ENCODE measurements around the gene PRSS33. TPM values are rescaled to one million over a fixed set of nuclear protein-coding genes. Genes with fewer than 3 reads are reported as not detected.

PRSS33 gene
- total and polyA plus RNA-seq, 9 donors = 0.36 to 26.8 (median 0.82) TPM; not detected in 4

GRCh38 chr16:2777231-2777902, 10.0 kb downstream of the PRSS33 start, which contains the start of gene ELOB:
TSS of gene ELOB (minus strand) at chr16:2777280. CDS start at chr16:2777239, 41 bp downstream.
- Histone ChIP-seq H3K36me3 (no peaks in the 10 kb centered on the region), H3K27ac (peak within 1 kb of the TSS; percentile 98 to 99), H3K9me3 (no peaks in the 10 kb centered on the region), H3K27me3 (no peaks in the 10 kb centered on the region), H3K4me1 (ENCODE audit: insufficient read depth) (peaks cover 16% of the 10 kb centered on the region), H3K4me3 (peak within 1 kb of the TSS; percentile 62)
- intact Hi-C loops (cut with DNase I) = no loop called here
- 0 to 1% (median 0%) methylated on average over 20 to 69 of the region's 70 CpGs for WGBS, 3 donors
- DNase-seq = peak; percentile 87 to 93 (median 88)
- TF ChIP-seq EP300 (IDR thresholded peaks at IDR 0.05) (peak; percentile 66), POLR2A (IDR thresholded peaks at IDR 0.05) (peak; percentile 97), CTCF (IDR thresholded peaks at IDR 0.05) (no peak)

DNA sequence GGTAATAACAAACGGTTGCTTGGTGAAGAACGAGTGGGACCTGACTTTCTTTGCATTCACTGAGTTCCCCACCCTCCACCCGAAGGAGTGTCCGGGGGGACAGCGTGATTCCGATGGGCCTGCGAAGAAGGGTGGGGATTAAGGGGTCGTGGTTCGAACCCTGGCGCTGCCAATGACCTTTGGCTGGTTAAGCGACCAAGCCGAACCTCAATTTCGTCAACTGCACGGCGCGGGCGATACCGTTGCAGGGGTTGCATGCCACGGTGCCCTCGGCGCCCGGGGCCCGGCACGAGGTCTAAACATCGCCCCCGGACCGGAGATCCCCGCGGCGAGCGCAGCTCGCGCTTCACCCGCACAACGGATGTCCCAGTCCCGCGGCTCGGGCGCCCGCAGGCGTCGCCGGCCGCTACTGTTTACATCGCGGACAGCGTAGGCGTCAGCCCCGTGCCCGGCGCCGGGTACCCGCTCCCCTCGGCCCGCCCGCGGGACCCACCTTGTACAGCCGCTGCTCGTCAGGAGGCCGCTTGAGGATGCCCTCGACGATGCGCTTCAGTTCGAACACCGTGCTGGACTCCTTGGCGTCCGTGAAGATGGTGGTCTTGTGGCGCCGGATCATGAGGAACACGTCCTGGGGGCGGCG, 10.7 kb downstream of the PRSS33 start:
- peak in 1 of 5 donors; percentile 42 for DNase-seq
- no peaks in the 10 kb centered on the region for H3K9me3 ChIP-seq
- peak overlapping the region in 1 of 2 donors; percentile 11 for H3K27ac ChIP-seq
- H3K4me1 ChIP-seq (ENCODE audit: insufficient read depth) = peaks cover 16% of the 10 kb centered on the region
- no peaks in the 10 kb centered on the region for H3K27me3 ChIP-seq
- TF ChIP-seq CTCF (IDR thresholded peaks at IDR 0.05) = no peak
- TF ChIP-seq EP300 (IDR thresholded peaks at IDR 0.05) = no peak
- no peak for TF ChIP-seq POLR2A (IDR thresholded peaks at IDR 0.05)
- H3K36me3 ChIP-seq = no peaks in the 10 kb centered on the region
- H3K4me3 ChIP-seq = peak overlapping the region; percentile 62
- intact Hi-C loops (cut with DNase I) = no loop called here
- WGBS, 3 donors = 0% methylated on average over 60 to 72 of the region's 72 CpGs

DNA sequence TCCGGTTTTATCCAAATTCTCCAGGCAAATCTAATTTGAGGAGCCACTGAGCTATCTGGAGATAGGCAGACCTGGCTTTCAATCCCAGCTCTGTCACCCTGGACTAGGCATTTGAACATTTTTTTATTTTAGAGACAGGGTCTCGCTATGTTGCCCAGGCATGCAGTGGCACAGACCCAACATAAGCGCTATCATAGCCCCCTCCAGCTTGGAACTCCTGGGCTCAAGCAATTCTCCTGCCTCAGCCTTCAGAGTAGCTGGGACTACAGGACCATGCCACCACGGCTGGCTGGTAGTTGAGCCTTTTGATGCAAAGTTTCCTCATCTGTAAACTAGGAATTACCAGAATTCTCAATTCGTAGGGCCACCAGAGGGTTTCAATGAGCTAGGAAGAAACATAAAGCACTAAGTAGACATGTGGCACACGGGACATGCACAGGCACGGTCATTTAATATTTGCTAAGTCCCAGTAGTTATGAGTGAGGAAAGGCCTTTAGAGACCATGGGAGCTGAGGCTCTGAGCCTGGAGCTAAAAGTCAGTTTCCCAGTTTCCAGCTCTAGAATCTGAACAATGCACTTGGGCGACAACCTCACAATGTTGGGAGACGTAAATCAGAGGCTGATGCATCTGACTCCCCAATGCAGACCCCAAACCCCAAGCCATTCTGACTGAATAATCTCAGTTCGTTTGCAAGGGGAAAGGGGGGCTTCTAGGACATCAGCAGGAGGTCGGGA, 11.4 kb downstream of the PRSS33 start:
- TF ChIP-seq EP300 (IDR thresholded peaks at IDR 0.05) = no peak
- TF ChIP-seq POLR2A (IDR thresholded peaks at IDR 0.05) = no peak
- TF ChIP-seq CTCF (IDR thresholded peaks at IDR 0.05) = no peak
- no peaks in the 10 kb centered on the region for H3K36me3 ChIP-seq
- no peak for DNase-seq
- no peak overlapping the region for H3K27ac ChIP-seq
- WGBS, 3 donors = 35 to 45% (median 42%) methylated on average over 11 of the region's 11 CpGs
- no peaks in the 10 kb centered on the region for H3K27me3 ChIP-seq
- H3K4me1 ChIP-seq (ENCODE audit: insufficient read depth) = peaks cover 16% of the 10 kb centered on the region
- peak overlapping the region; percentile 62 for H3K4me3 ChIP-seq
- no peaks in the 10 kb centered on the region for H3K9me3 ChIP-seq
- intact Hi-C loops (cut with DNase I) = no loop called here

- Histone ChIP-seq H3K4me3 (no peak overlapping the region), H3K27me3 (no peaks in the 10 kb centered on the region), H3K27ac (no peak overlapping the region), H3K9me3 (no peaks in the 10 kb centered on the region), H3K36me3 (no peaks in the 10 kb centered on the region), H3K4me1 (ENCODE audit: insufficient read depth) (peaks cover 16% of the 10 kb centered on the region)
- no peak for TF ChIP-seq CTCF (IDR thresholded peaks at IDR 0.05)
- TF ChIP-seq POLR2A (IDR thresholded peaks at IDR 0.05) = no peak
- TF ChIP-seq EP300 (IDR thresholded peaks at IDR 0.05) = no peak
- DNase-seq = peak in 1 of 5 donors; percentile 20
- 63 to 69% (median 69%) methylated on average over 7 of the region's 7 CpGs for WGBS, 3 donors
- intact Hi-C loops (cut with DNase I) = no loop called here
Measured at GRCh38 chr16:2775131-2775716, 12.1 kb downstream of the PRSS33 start.
